Left colon (tissue), 2 donors: ENCODE data around the gene SVIL. TPM values are rescaled to one million over a fixed set of nuclear protein-coding genes. Genes with fewer than 3 reads are reported as not detected.
"Not testable (repeated sequence)": the region's sequence is repeated elsewhere in the genome, so short reads cannot be mapped to it uniquely, and the experiment has no call there.

Experiments
- ATAC-seq: fragments of 200-7000 bp; cut with Tn5 transposase; one replicate; pipeline ENCODE4 v1.9.1; 2020; ENCODE audit warnings: mild to moderate bottlenecking, moderate library complexity
- DNase-seq, 2 donors: peaks; one replicate each; pipeline ENCODE4 v3.0.0-alpha.2; 2020
- intact Hi-C, 2 donors: fragments of 100-400 bp; cut with DNase I in 1 of 2; cut with micrococcal nuclease in 1 of 2; formaldehyde crosslinking; loops; one replicate each; pipeline versions ENCODE4 v1.11.2 to v1.14.0; 2022; cut with DNase I, micrococcal nuclease
- total RNA-seq, 2 donors: library from RNA; stranded (reverse); fragmentation: NEBNext Ultra II Directional; extraction: Animal tissue kit (Norgen Biotek cat#: 25700); gene quantifications; one replicate each; pipeline ENCODE4 v1.2.1, GENCODE V29; 2021
- donor health status: DM: no; HTN: no; CAD: no.
- donor health status: DM: yes; HTN: yes; CAD: no.

SVIL gene
- total RNA-seq, 2 donors from 2014 or later: 66.6 to 154 TPM

GRCh38 chr10:29628912-29629526 is 5.8 kb downstream of the SVIL start:
- ATAC-seq (no peak), DNase-seq (no peak)
- intact Hi-C loops: no loop called here

- intact Hi-C loops: no loop called here
- no peak for DNase-seq
- no peak for ATAC-seq
Observed at GRCh38 chr10:29628311-29628710, 6.5 kb downstream of the SVIL start.

GRCh38 chr10:29627201-29628132 is 7.3 kb downstream of the SVIL start:
- ATAC-seq (no peak), DNase-seq (no peak)
- intact Hi-C loops: no loop called here

GRCh38 chr10:29624357-29624756 is 10.4 kb downstream of the SVIL start:
- DNase-seq, ATAC-seq, intact Hi-C loops: not testable (repeated sequence)

- no peak for ATAC-seq
- no peak for DNase-seq
- intact Hi-C loops: no loop called here
Observed at GRCh38 chr10:29623797-29624196, 11.0 kb downstream of the SVIL start.

- DNase-seq (no peak), ATAC-seq (no peak)
- intact Hi-C loops: no loop called here
Observed at GRCh38 chr10:29622382-29622922, 12.3 kb downstream of the SVIL start.

- ATAC-seq (no peak), DNase-seq (no peak)
- intact Hi-C loops: no loop called here
Observed at GRCh38 chr10:29621161-29621560, 13.6 kb downstream of the SVIL start.

- DNase-seq (no peak), ATAC-seq (no peak)
- intact Hi-C loops: no loop called here
Observed at GRCh38 chr10:29620112-29620690, 14.6 kb downstream of the SVIL start.

- intact Hi-C loops: no loop called here
- ATAC-seq (peak; percentile 41), DNase-seq (no peak)
Observed at GRCh38 chr10:29619241-29619669, 15.5 kb downstream of the SVIL start.

- DNase-seq (peak; percentile 71 to 78), ATAC-seq (peak; percentile 77)
- intact Hi-C loops: no loop called here
Observed at GRCh38 chr10:29618341-29619171, 16.2 kb downstream of the SVIL start.

GRCh38 chr10:29617880-29618340 is 16.9 kb downstream of the SVIL start:
- peak; percentile 30 for ATAC-seq
- intact Hi-C loops: no loop called here
- DNase-seq: peak in 1 of 2 donors; percentile 57

- intact Hi-C loops: no loop called here
- ATAC-seq: peak; percentile 80
- DNase-seq: peak; percentile 39 to 66
Observed at GRCh38 chr10:29616542-29616941, 18.2 kb downstream of the SVIL start.

- intact Hi-C loops: no loop called here
- no peak for DNase-seq
- ATAC-seq: no peak
Observed at GRCh38 chr10:29615195-29615594, 19.6 kb downstream of the SVIL start.

- intact Hi-C loops, DNase-seq: not testable (repeated sequence)
Observed at GRCh38 chr10:29614289-29614688, 20.5 kb downstream of the SVIL start.

GRCh38 chr10:29613791-29614190 is 21.0 kb downstream of the SVIL start:
- ATAC-seq (no peak), DNase-seq (no peak)
- intact Hi-C loops: no loop called here

More at GRCh38 chr10:29614289-29614688, 20.5 kb downstream of the SVIL start:
- not testable (repeated sequence) for ATAC-seq

- no peak for ATAC-seq
- intact Hi-C loops: no loop called here
- DNase-seq: no peak
Observed at GRCh38 chr10:29613196-29613595, 21.6 kb downstream of the SVIL start.

GRCh38 chr10:29612657-29613056 is 22.1 kb downstream of the SVIL start:
- ATAC-seq: no peak

GRCh38 chr10:29611781-29612381 is 22.9 kb downstream of the SVIL start:
- intact Hi-C loops: no loop called here
- no peak for ATAC-seq
- DNase-seq: no peak

More at GRCh38 chr10:29612657-29613056, 22.1 kb downstream of the SVIL start:
- DNase-seq: no peak
- intact Hi-C loops: no loop called here
